DMS153 treated with DMSO at 0.1 percent for 48 hours (cell line): ENCODE results near the gene PLCXD1.
"Not testable (repeated sequence)": the region's sequence is repeated elsewhere in the genome, so short reads cannot be mapped to it uniquely, and the experiment has no call there.

Experiments
- DNase-seq: peaks from one replicate; lab custom pipeline; 2025; ENCODE audit not compliant: unreplicated experiment; lab: John Stamatoyannopoulos, UW

Gene PLCXD1, protein sequence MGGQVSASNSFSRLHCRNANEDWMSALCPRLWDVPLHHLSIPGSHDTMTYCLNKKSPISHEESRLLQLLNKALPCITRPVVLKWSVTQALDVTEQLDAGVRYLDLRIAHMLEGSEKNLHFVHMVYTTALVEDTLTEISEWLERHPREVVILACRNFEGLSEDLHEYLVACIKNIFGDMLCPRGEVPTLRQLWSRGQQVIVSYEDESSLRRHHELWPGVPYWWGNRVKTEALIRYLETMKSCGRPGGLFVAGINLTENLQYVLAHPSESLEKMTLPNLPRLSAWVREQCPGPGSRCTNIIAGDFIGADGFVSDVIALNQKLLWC

DNA sequence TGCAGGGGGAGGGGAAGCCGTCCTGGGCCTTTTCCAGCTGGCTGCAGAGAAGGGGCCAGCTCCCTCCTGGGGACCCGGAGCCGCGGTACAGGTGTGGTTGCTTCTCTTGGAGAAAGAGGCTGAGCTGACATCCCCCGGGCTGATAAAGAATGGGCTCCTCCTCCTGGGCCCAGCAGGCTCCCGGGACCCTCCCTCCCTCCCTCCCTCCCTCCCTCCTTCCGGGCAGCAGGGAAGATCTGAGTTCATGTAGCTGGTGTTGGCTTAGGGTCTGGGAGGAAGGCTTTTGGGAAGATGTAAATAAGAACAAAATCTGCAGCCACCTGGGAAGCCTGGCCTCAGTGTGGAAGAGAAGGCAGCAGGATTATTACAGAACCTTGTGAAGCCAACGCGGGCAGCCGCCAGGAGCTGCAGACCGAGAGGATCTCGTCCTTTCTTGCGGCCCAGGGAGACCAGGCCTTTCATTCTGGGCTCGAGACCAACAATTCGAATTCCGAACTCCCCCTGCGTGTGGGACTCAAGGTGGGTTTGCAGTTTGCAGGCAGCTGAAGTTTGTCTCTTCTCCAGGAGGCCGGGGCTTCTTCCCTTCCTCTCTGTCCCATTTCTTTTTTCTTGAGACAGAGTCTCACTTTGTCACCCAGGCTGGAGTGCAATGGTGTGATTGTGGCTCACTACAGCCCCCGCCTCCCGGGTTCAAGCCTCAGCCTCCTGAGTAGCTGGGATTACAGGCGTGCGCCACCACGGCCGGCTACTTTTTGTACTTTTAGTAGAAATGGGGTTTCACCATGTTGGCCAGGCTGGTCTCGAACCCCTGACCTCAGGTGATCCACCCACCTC is at the start of gene PLCXD1:
Gene PLCXD1 (plus strand): TSS at position 216 of the 834 bp plus-strand sequence. CDS start 2,807 bp downstream, outside the sequence.
- DNase-seq, result no peak

DNA sequence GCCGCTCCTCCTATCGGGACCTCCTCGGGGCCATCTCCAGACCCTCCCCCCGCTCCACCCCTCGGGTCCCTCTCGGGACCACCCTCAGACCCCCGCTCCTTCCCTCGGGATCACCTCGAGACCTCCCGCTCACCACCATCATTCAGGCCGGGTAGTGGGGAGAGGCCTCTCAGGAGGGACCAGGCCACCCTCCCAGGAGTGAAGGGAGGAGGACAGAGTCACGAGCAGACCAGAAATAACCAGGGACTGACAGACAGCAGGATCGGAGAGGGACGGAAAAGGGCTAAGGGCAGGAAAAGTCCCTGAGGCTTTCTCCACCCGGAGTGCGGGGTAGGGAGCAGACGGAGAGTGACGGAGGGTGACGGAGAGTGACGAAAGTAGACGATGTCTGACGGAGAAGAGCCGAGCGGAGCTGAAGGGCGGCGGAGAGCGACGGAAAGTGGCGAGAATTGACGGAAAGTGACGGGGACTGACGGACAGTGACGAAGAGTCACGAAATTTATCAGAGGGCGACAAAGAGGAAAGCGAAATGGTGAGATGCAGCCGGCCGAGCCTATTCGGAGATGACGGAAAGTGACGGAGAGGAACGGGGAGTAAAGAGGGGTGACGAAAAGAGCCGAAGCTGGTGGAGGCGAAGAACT is 49.4 kb upstream of the PLCXD1 start:
- not testable (repeated sequence) for DNase-seq

DNA sequence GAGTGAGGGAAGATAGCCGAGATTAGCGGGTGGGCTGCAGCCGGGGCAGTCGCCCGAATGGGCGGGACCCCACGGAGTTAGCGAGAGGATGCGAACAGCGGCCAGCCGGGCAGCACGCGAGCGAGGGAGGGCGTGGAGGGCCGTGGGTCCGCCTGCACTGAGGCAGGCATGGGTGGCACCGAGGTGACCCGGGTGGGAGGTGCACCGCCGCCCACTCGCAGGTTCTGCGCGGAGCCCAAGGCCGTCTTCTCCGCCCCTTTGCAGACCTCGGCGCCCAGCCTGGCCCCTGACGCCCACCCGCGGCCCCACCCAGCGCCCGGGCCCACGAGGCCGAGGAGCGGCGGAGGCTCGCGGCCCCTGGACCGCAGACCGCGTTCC is 48.9 kb upstream of the PLCXD1 start:
- DNase-seq, result not testable (repeated sequence)

DNA sequence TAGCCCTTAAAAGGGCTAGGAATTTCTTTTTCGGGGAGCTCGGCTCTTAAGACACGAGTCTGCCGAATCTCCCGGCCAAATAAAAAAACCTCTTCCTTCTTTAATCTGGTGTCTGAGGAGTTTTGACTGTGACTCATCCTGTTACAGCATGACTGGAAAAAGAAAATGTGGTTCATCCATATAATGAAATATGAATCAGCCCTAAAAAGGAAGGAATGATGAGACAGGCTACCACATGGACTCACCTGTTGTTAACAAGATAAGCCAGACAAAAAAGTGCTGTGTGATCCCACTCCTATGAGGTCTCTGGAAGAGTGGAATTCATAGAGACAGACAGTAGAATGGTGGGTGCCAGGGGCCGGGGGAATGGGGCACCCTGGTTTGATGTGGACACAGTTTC is 45.0 kb upstream of the PLCXD1 start:
- DNase-seq, result not testable (repeated sequence)

DNA sequence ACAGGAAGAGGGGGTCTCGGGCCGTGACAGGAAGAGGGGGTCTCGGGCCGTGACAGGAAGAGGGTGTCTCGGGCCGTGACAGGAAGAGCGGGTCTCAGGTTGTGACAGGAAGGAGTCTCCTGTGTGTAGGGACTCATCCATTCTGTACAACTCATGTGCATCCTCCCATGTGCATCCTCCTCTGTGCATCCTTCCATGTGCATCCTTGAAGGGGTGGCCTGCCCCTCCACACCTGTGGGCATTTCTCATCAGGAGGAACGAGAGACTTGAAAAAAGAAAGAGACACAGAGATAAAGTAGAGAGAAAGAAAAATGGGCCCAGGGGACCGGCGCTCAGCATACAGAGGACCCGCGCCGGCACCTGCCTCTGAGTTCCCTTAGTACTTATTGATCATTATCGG is 30.2 kb upstream of the PLCXD1 start:
- DNase-seq, result no peak

DNA sequence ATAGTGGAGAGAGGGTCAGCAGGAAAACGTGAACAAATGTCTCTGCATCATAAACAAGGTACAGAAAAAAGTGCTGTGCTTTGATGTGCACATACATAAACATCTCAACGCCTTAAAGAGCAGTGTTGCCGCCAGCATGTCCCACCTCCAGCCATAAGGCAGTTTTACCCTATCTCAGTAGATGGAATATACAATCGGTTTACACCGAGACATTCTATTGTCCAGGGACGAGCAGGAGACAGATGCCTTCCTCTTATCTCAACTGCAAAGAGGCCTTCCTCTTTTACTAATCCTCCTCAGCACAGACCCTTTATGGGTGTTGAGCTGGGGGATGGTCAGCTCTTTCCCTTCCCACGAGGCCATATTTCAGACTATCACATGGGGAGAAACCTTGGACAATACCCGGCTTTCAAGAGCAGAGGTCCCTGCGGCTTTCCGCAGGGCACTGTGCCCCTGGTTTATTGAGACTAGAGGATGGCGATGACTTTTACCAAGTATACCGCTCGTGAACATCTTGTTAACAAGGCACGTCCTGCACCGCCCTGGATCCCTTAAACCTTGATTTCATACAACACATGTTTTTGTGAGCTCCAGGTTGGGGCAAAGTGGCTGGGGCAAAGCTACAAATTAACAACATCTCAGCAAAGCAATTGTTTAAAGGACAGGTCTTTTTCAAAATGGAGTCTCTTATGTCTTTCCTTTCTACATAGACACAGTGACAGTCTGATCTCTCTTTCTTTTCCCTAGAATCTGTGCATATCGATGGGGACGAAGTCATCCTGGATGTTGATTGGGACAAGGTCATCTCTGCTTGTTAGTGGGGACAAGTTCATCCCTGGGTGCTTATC is 29.6 kb upstream of the PLCXD1 start:
- DNase-seq, result not testable (repeated sequence)

DNA sequence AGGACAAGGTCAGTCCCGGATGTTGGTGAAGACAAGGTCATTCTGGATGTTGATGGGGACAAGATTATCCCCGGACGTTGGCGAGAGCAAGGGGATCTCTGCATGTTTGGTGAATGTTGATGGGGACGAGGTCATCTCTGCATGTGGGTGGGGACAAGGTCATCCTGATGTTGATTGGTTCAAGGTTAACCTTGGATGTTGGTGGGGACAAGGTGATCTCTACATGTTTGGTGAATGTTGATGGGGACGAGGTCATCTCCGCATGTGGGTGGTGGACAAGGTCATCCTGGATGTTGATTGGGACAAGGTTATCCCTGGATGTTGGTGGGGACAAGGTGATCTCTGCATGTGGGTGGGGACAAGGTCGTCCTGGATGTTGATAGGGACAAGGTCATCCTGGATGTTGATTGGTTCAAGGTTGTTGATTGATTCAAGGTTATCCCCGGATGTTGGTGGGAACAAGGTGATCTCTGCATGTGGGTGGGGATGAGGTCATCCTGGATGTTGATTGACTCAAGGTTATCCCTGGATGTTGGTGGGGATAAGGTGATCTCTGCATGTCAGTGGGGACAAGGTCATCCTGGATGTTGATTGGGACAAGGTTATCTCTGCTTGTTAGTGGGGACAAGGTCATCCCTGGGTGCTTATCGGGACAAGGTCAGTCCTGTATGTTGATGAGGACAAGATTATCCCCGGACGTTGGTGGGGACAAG is 28.8 kb upstream of the PLCXD1 start:
- DNase-seq, result no peak

DNA sequence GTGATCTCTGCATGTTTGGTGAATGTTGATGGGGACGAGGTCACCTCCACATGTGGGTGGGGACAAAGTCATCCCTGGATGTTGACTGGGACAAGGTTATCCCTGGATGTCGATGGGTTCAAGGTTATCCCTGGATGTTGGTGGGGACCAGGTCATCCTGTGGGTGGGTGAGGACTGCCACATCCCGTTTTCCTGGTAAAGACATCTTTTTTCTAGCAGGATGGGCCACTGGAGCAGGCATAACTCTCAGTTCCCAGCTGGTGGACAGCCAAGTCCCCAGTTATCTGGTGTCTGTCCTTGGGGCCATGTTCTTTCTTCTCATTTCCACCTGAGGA is 28.3 kb upstream of the PLCXD1 start:
- no peak for DNase-seq

DNA sequence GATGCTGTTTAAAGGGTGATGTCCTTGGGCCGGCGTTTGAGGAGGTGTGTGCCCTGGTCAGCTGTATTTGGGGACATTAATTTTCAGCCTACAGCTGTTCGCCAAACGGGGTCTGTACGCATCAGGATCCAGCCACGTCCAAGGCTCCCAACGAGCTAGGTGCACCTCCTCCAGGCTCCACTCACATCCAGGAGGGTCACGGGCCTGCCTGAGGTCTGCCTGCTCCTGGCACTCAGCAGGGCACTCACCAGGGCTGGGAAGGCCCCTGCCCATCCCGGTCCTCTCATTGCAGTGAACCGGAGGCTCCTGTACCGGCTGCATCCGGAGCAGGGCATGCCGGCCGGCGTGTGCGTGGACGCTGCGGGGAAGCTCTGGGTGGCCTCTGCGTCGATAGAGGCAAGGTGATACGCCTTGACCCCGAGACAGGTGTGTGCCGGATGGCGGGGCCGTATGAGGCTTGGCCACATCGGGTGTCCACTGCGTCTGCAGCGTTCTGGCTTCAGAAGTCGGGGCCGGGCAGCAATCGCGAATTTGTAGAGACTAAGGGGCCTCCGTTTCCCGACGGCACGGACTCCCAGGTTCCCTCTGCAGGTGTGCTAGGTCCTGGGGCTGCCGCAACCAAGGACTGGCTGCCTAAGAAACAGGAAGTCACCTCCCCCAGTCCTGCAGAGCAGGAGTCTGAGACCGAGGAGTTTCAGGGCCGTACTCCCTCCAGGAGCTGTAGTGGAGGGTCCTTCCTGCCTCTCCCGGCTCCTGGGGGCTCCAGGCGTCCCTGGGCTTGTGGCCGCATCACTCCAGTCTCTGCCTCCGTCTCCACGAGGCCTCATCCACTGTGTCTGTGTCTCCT is 27.5 kb upstream of the PLCXD1 start:
- no peak for DNase-seq

DNA sequence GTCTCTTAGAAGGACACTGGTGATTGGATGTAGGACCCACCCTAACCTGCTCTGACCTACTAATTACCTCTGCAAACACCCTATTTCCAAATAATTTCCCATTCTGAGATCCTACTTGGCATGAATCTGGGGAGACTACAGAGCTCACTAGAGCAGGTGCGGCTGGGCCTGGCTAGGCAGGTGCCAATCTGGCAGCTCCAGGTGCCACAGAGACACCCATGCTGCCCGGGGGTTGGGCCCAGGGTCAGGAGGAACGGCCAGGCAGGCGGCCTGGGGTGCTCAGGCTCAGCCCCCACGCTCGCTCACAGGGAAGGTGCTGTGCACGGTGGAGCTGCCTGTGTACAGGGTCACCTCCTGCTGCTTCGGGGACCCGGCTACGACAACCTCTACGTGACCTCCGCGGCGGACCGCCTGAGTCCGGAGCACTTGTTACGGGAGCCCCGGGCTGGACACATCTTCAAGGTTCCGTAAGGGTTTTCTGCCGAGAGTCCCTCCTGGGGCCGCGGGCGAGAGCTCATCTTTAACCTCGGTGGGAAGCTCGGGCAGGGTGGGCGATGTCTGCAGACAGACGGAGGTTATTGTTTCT is 26.5 kb upstream of the PLCXD1 start:
- no peak for DNase-seq

DNA sequence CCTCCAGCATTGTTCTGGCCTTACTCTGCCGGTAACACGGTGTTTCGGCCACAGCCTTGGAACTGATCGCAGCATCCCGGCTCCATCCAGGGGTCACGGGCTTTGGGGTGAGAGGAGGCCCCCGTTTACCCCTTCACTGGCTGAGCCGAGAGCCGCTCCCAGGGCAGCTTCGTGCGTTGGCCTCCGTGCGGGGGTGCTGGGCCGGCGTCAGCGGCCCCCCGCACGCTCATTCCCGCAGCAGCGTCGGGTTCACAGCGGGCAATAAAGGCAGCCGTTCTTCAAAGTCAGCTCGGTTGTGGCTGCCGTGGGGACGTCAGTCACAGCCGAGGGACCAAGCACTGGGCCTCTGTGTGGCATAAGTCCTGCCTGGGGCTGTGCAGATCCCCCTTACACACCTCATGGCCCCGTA is 25.3 kb upstream of the PLCXD1 start:
- no peak for DNase-seq

DNA sequence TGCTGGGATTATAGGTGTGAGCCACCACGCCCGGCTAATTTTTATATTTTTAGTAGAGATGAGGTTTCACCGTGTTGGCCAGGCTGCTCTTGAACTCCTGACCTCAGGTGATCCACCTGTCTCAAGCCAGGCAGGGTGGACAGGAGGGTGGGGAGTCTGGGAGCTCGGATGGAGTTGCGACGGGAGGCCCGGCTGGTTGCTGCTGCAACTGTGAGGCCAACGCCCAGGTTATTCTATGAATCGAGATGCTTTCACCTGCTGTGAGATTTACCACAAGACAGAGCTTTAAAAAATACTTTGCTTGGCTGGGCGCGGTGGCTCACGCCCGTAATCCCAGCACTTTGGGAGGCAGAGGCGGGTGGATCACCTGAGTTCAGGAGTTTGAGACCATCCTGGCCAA is 24.1 kb upstream of the PLCXD1 start:
- not testable (repeated sequence) for DNase-seq

DNA sequence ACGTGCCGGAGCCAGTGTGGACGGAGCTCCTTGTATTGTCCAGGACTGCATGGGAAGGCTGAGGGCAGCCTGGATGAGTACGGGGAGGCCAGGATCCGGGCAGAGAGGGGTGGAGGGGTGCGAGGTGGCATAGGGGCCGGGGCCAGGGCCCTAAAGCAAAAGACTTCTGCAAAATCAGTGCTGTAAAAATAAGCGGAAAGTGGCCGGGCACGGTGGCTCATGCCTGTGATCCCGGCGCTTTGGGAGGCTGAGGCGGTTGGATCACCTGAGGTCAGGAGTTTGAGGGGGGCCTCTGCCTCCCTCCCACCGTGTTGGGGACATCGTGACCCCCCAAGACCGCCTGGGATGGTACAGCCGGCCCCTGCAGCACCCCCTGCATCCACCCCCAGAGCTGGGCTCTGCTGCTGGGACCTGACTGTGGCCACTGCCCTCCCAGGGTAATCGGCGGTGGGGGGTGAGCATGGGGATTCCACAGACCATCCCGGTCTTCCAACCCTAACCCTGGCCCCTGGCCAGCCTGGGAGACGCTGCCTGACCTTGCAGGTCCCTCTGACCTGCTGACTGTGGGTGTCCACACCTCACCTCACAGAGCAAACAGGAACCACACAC is 23.4 kb upstream of the PLCXD1 start:
- DNase-seq, result no peak

DNA sequence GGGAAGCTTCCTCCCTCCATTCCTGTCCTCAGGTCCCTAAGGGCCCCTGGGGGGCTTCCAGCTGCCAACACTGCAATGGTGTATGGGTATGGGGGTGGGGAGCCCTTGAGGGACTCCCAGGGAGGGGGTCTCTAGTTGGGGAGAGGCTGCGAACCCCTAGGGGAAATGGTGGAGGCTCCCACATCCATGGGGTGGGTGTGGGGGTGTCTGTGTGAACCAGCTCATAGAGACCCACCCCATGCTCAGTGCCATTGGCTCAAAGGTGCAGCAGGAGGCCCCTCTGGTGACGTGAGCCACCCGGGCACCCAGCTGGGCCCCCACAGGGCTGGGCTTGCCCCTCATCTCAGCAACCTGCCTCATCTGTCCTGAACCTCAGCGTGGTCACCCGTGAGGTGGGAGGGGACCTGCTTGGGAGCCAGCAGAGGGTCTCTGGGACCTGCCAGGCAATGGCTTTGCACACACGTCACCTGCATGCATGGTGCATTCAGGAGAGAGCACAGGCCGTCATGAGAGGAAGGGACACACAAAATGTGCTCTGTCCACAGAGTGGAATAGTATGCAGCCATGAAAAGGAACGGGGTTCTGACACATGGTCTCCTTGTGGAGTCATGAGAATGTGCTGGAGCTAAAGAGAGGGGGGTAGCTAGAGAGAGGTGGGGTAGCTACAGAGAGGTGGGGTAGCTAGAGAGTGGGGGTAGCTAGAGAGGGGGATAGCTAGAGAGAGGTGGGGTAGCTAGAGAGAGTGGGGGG is 22.7 kb upstream of the PLCXD1 start:
- no peak for DNase-seq

DNA sequence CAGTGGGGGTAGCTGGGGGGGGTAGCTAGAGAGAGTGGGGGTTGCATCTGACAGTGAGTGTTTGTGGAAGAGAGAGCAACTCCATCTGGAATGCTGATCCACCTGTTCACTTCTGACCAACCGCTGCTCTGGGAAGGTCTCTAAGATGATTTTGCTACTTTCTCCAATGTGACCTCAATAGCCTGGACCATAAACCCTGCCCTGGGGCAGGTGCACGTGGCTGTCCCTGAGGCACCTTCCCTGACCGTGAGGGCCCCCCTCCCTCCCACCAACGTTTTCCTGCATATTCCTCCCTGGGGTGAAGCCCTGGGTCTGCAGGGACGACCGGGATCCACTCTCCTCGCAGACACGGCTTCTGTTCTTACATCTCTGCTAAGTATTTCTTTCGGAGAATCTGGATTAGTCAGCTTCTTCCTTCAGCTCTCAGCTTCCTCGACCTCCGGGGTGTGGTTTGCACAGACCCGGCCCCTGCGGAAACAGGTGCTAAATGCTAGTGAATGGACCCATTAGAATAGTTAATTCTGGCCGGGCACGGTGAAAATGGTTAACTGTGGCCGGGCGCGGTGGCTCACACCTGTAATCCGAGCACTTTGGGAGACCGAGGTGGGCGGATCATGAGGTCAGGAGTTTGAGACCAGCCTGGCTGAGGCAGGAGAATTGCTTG is 21.4 kb upstream of the PLCXD1 start:
- no peak for DNase-seq

DNA sequence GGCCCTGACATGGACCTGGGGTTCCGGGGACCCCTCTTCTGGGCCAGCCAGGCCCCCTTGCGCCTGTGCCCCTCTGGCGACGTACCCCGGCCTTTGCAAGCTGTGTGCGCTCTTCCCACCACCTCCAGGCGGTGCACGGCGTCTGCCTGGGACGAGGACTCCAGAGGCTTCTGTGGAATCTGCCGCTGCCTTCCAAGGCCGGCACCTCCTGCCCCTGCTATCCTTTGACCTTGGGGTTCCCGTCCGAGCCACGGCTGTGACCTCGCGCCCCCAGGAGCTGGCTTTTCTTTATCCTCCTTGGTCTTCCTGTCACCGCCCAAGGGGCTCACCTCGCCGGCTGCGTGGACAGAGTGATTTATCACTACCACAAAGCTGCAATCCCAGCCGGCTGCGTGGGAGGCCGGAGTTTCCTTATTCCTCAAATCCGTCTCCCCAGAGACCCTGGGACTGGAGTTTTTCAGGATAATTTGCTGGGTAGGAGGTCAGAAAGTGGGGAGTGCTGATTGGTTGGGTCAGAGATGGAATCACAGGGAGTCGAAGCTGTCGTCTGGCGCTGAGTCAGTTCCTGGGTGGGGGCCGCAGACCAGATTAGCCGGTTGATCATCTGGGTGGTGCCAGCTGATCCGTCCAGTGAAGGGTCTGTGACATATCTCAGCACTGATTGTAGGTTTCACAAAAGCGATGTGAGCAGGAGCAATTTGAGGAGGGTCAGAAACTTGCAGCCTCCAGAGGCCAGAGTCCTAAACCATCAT is 19.8 kb upstream of the PLCXD1 start:
- DNase-seq, result no peak

DNA sequence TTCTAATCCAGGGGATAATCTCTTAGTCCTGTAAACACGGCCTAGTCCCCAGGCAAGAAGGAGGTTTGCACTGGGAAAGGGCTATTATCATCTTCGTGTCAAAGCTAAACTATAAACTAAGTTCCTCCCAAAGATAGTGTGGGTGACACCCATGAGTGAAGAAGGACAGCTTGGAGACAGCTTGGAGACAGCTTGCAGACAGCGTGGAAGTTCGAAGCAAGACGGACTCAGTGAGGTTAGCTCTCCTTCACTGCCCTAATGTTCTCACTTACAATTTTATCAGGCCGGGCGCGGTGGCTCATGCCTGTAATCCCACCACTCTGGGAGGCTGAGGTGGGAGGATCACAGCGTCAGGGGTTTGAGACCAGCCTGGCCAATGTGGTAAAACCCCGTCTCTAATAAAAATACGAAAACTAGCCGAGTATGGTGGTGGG is 19.2 kb upstream of the PLCXD1 start:
- no peak for DNase-seq
